ENCODE measurements around the gene BABAM2.

- TF ChIP-seq HMG20A (CRISPR knock-in tag; conservative IDR thresholded peaks at IDR 0.05) (no peak), PHF20 (IDR thresholded peaks at IDR 0.05; ENCODE audit: partially characterized antibody) (no peak), MEF2D (tag; conservative IDR thresholded peaks at IDR 0.05; ENCODE audit: low read depth) (no peak), POLR2G (IDR thresholded peaks at IDR 0.05; ENCODE audit: low read depth, low read length) (no peak), MXI1 (IDR thresholded peaks at IDR 0.05; ENCODE audit: low read depth, low read length) (no peak), RFX5 (IDR thresholded peaks at IDR 0.05; ENCODE audit: low read depth, low read length) (no peak), ZNF449 (CRISPR knock-in tag; IDR thresholded peaks at IDR 0.05) (no peak), ZNF785 (CRISPR knock-in tag; IDR thresholded peaks at IDR 0.05) (no peak)
Measured at GRCh38 chr2:28370354-28370753, 479.8 kb downstream of the BABAM2 start.
